Neural cell (in vitro differentiated cells): ENCODE results near the gene MEF2A.

Source experiments
- CTCF ChIP-seq: fragments of 450-650 bp; IDR thresholded peaks from 2 replicates; pipeline ENCODE4 v1.5.1; 2014; ENCODE audit warnings: antibody characterized with exemption, mild to moderate bottlenecking, moderate library complexity; ENCODE audit not compliant: poor library complexity, severe bottlenecking
- EZH2 ChIP-seq: fragments of 200-600, 300-800 bp; shearing (Covaris generic), sonication (generic); IDR thresholded peaks from 2 replicates; pipeline ENCODE4 v1.6.1; 2014; ENCODE audit warnings: antibody characterized with exemption, low read length, borderline replicate concordance, mild to moderate bottlenecking; ENCODE audit not compliant: insufficient read depth, poor library complexity, severe bottlenecking

DNA sequence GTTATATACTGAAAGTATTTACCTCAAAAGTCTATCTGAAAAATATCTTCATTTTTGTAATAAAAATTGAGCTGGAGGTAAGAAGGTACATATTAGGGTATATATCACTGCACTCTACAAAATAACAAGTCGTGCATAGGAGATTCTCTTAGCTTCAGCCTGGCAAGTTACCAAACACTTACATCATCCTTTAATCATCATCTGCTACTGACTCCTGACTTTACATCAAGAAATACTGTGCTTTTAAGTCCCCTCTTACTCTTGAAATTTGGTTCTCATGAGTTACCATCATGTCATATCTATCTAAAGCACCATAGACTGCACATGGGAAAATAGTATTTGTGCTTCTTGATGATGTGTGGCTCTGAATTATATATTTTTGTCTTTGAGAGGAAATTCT, 116.7 kb downstream of the MEF2A start:
- TF ChIP-seq EZH2 (no peak), CTCF (no peak)
